Gastrocnemius medialis (tissue), 4 donors: ENCODE measurements around the gene SLC37A3. TPM values are rescaled to one million over a fixed set of nuclear protein-coding genes. Genes with fewer than 3 reads are reported as not detected.
"Not testable (repeated sequence)": the region's sequence is repeated elsewhere in the genome, so short reads cannot be mapped to it uniquely, and the experiment has no call there.

Source experiments
- ATAC-seq, 2 donors: fragments of 150-250 bp; one replicate each; pipeline ENCODE4 v1.9.1; 2016
- DNase-seq, 2 donors: peaks; one replicate each; pipeline ENCODE4 v3.0.0-alpha.2; 2019
- H3K27ac ChIP-seq, 4 donors: fragments of 200-600 bp; sonication (generic); 1 replicate in 1 of 4; 2 replicates in 3 of 4; pipeline ENCODE4 v1.5.1; 2016 to 2018; ENCODE audit warnings: mild to moderate bottlenecking in 2 of 4, moderate library complexity in 1 of 4
- H3K27me3 ChIP-seq, 3 donors: fragments of 200-600 bp; sonication (generic) in 2 of 3; 1 replicate in 1 of 3; 2 replicates in 2 of 3; pipeline versions ENCODE4 v1.5.1 to v1.6.0; 2016 to 2019; ENCODE audit warnings: mild to moderate bottlenecking in 1 of 3, moderate library complexity in 1 of 3
- H3K36me3 ChIP-seq, 2 donors: fragments of 200-600 bp; sonication (generic) in 1 of 2; one replicate each; pipeline ENCODE4 v1.5.1; 2017 to 2018
- H3K4me1 ChIP-seq, 2 donors: fragments of 200-600 bp; sonication (generic) in 1 of 2; one replicate each; pipeline ENCODE4 v1.5.1; 2016 to 2017; ENCODE audit warnings: mild to moderate bottlenecking in 2 of 2
- H3K4me3 ChIP-seq, 4 donors: fragments of 200-600 bp; sonication (generic) in 3 of 4; 1 replicate in 1 of 4; 2 replicates in 3 of 4; pipeline ENCODE4 v1.5.1; 2016 to 2019; ENCODE audit warnings: mild to moderate bottlenecking in 2 of 4
- H3K9me3 ChIP-seq, 3 donors: fragments of 200-600 bp; sonication (generic) in 2 of 3; 1 replicate in 1 of 3; 2 replicates in 2 of 3; pipeline ENCODE4 v1.5.1; 2016 to 2019
- CTCF ChIP-seq, 5 experiments: fragments of 450-650 bp in 3 of 5; fragments of 200-600 bp in 2 of 5; sonication (generic) in 2 of 5; IDR thresholded peaks in 4 of 5; conservative IDR thresholded peaks in 1 of 5; 1 replicate in 4 of 5; 2 replicates in 1 of 5; pipeline ENCODE4 v1.5.1; 2016 to 2019; ENCODE audit warnings: antibody characterized with exemption in 5 of 5, mild to moderate bottlenecking in 3 of 5, moderate library complexity in 3 of 5
- POLR2A ChIP-seq, 2 donors: fragments of 450-650 bp; IDR thresholded peaks; one replicate each; pipeline ENCODE4 v1.6.1; 2017; ENCODE audit warnings: antibody characterized with exemption in 2 of 2, mild to moderate bottlenecking in 2 of 2, moderate library complexity in 2 of 2
- in situ Hi-C, 4 donors: fragments of 200-750 bp; cut with MboI; loops; one replicate each; pipeline versions ENCODE4 v1.15.0 to v1.8.0; 2017; ENCODE audit warnings: low sequenced_read_pairs in 4 of 4
- intact Hi-C: fragments of 100-400 bp; cut with DNase I; formaldehyde crosslinking; loops from one replicate; pipeline ENCODE4 v1.15.1; 2023; ENCODE audit warnings: low total_unique reads
- total RNA-seq, 4 donors: library from RNA; depleted of rRNA; stranded (reverse); fragments of >200 nt; gene quantifications; one replicate each; pipeline versions ENCODE4 v1.1.0 to v1.2.3, GENCODE V29; 2016

Gene SLC37A3
- total RNA-seq, 4 donors from 2014 or later = 13.4 to 36.8 (median 18.0) TPM

DNA sequence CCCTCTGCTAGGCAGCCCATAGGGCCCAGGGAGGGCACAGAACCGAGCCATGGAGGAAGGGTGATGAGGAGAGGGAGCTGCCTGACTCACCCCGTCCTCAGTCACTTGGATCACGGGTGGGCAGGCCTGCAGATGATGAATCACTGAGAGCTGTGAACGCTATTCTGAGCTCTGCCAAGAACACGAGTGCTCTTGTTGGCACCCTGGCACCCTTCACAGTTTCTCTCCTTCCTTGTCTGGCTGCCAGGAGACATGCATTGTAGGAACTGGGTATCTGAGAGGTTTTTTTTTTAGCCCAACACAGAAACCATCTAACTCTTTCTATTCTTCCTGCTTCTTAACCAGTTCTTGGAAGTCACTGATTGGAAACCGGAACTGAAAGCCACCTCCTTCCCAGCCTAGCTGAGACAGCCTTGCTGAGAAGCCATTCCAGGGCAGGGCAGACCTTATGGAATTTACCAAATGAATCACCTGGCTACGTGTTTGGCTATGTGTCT, 82.1 kb downstream of the SLC37A3 start:
- intact Hi-C loops = no loop called here
- peaks cover 0 to 12% of the 10 kb centered on the region in 2 donors for H3K4me1 ChIP-seq

GRCh38 chr7:140315498-140316164, 82.7 kb downstream of the SLC37A3 start:
- peaks cover 0 to 12% of the 10 kb centered on the region in 2 donors for H3K4me1 ChIP-seq
- intact Hi-C loops = no loop called here
- ATAC-seq (peak in 1 of 2 donors; percentile 8), DNase-seq (no peak)
- H3K36me3 ChIP-seq = no peaks in the 10 kb centered on the region
- TF ChIP-seq POLR2A (IDR thresholded peaks at IDR 0.05) = no peak
- no peak for TF ChIP-seq CTCF (IDR thresholded peaks at IDR 0.05 in 4 of 5, conservative IDR thresholded peaks at IDR 0.05 in 1 of 5)
- H3K27ac ChIP-seq = peak overlapping the region in 3 of 4 donors; percentile 14 to 53 (median 37)
- H3K27me3 ChIP-seq = no peaks in the 10 kb centered on the region
- H3K9me3 ChIP-seq = peaks cover 0 to 10% (median 0%) of the 10 kb centered on the region in 3 donors
- H3K4me3 ChIP-seq = no peak overlapping the region
- in situ Hi-C loops = no loop called here

More for the DNA sequence above, 82.1 kb downstream of the SLC37A3 start:
- peak; percentile 71 to 78 for DNase-seq
- Histone ChIP-seq H3K27me3 (no peaks in the 10 kb centered on the region), H3K27ac (peak overlapping the region in 3 of 4 donors; percentile 14 to 53 (median 37)), H3K9me3 (peaks cover 0 to 10% (median 0%) of the 10 kb centered on the region in 3 donors), H3K36me3 (no peaks in the 10 kb centered on the region), H3K4me3 (no peak overlapping the region)
- peak; percentile 88 to 98 for ATAC-seq
- in situ Hi-C loops = no loop called here
- TF ChIP-seq POLR2A (IDR thresholded peaks at IDR 0.05) (no peak), CTCF (IDR thresholded peaks at IDR 0.05 in 4 of 5, conservative IDR thresholded peaks at IDR 0.05 in 1 of 5) (no peak)

GRCh38 chr7:140314573-140315480, 83.5 kb downstream of the SLC37A3 start:
- TF ChIP-seq POLR2A (IDR thresholded peaks at IDR 0.05) = no peak
- TF ChIP-seq CTCF (IDR thresholded peaks at IDR 0.05 in 4 of 5, conservative IDR thresholded peaks at IDR 0.05 in 1 of 5) = no peak
- no peaks in the 10 kb centered on the region for H3K36me3 ChIP-seq
- no peak overlapping the region for H3K27ac ChIP-seq
- no peak for DNase-seq
- H3K4me3 ChIP-seq = no peak overlapping the region
- no peaks in the 10 kb centered on the region for H3K27me3 ChIP-seq
- in situ Hi-C loops = no loop called here
- peaks cover 0 to 12% of the 10 kb centered on the region in 2 donors for H3K4me1 ChIP-seq
- intact Hi-C loops = no loop called here
- H3K9me3 ChIP-seq = peaks cover 0 to 10% (median 0%) of the 10 kb centered on the region in 3 donors
- ATAC-seq = no peak

DNA sequence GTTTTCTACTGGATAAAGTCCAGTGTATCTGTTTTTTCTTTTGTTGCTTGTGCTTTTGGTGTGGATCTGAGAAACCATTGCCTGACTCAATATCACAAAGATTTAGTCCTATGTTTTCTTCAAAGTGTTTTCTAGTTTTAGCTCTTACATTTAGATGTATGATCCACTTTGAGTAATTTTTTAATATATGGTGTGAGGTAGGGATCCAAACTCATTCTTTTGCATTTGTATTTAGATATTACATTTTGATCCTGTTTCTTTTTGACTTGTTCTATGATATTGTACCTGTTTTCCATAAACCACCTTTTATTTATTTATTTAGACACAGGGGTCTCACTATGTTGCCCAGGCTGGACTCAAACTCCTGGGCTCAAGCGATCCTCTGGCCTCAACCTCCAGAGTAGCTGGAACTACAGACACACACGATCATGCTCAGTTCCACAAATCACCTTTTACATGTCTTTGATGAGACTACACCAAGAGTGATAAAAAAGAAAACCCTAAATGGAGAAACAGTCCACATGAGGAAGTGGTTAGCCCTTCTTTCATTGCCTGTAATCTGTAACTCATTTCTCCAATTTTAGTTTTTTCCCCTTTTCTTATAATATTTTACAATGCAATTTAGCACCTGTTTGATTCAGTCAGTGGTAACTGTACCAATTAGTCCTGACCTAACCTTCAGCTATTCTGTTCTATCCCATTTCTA, 86.0 kb downstream of the SLC37A3 start:
- H3K9me3 ChIP-seq = peaks cover 0 to 10% (median 0%) of the 10 kb centered on the region in 3 donors
- intact Hi-C loops (no loop called here), in situ Hi-C loops (no loop called here)
- no peak overlapping the region for H3K27ac ChIP-seq
- no peak overlapping the region for H3K4me3 ChIP-seq
- peaks cover 0 to 12% of the 10 kb centered on the region in 2 donors for H3K4me1 ChIP-seq
- no peaks in the 10 kb centered on the region for H3K27me3 ChIP-seq
- DNase-seq (no peak), ATAC-seq (no peak)
- H3K36me3 ChIP-seq = no peaks in the 10 kb centered on the region
- TF ChIP-seq POLR2A (IDR thresholded peaks at IDR 0.05) (no peak), CTCF (IDR thresholded peaks at IDR 0.05 in 4 of 5, conservative IDR thresholded peaks at IDR 0.05 in 1 of 5) (no peak)

GRCh38 chr7:140311128-140311527, 87.2 kb downstream of the SLC37A3 start:
- H3K27me3 ChIP-seq, H3K4me1 ChIP-seq, H3K36me3 ChIP-seq, intact Hi-C loops, H3K4me3 ChIP-seq, DNase-seq, H3K27ac ChIP-seq, in situ Hi-C loops, ATAC-seq: not testable (repeated sequence)
- H3K9me3 ChIP-seq = peaks cover 0 to 10% (median 0%) of the 10 kb centered on the region in 3 donors
